ENCODE measurements around the gene NR6A1.

The NR6A1 gene

GRCh38 chr9:124795881-124796431 lies 24.8 kb upstream of the NR6A1 start:
- DNase-seq, result no peak

- DNase-seq, result no peak
Observed at GRCh38 chr9:124794902-124795491, 23.9 kb upstream of the NR6A1 start.

- no peak for DNase-seq
Observed at GRCh38 chr9:124793015-124793541, 22.0 kb upstream of the NR6A1 start.

- no peak for DNase-seq
Observed at GRCh38 chr9:124792257-124793014, 21.3 kb upstream of the NR6A1 start.

- no peak for DNase-seq
Observed at GRCh38 chr9:124790801-124791505, 19.8 kb upstream of the NR6A1 start.

- no peak for DNase-seq
Observed at GRCh38 chr9:124790301-124790700, 19.2 kb upstream of the NR6A1 start.

- DNase-seq, result no peak
Observed at GRCh38 chr9:124789531-124789930, 18.4 kb upstream of the NR6A1 start.

- no peak for DNase-seq
Observed at GRCh38 chr9:124788542-124789217, 17.6 kb upstream of the NR6A1 start.

GRCh38 chr9:124786881-124787573 lies 15.9 kb upstream of the NR6A1 start:
- no peak for DNase-seq

GRCh38 chr9:124784509-124784908 lies 13.4 kb upstream of the NR6A1 start:
- DNase-seq, result no peak

- DNase-seq, result no peak
Observed at GRCh38 chr9:124783830-124784229, 12.7 kb upstream of the NR6A1 start.

- no peak for DNase-seq
Observed at GRCh38 chr9:124782661-124783574, 11.8 kb upstream of the NR6A1 start.

- DNase-seq, result no peak
Observed at GRCh38 chr9:124781967-124782660, 11.0 kb upstream of the NR6A1 start.

- no peak for DNase-seq
Observed at GRCh38 chr9:124780757-124781151, 9.6 kb upstream of the NR6A1 start.

- DNase-seq, result no peak
Observed at GRCh38 chr9:124780060-124780756, 9.1 kb upstream of the NR6A1 start.

GRCh38 chr9:124779368-124780059 lies 8.4 kb upstream of the NR6A1 start:
- no peak for DNase-seq

GRCh38 chr9:124778575-124779367 lies 7.7 kb upstream of the NR6A1 start:
- no peak for DNase-seq

GRCh38 chr9:124776954-124777648 lies 6.0 kb upstream of the NR6A1 start, which contains the start of gene OLFML2A:
Gene OLFML2A (plus strand): TSS chr9:124777133. CDS start chr9:124777271, 138 bp downstream.
- DNase-seq, result peak in 1 of 2 experiments; percentile 52
